Prostate gland (tissue), 2 donors: ENCODE data around the gene SPEN.

Experiments
- CTCF ChIP-seq, 4 experiments: fragments of 200-600 bp in 2 of 4; fragments of 450-650 bp in 2 of 4; sonication (generic) in 2 of 4; IDR thresholded peaks; 1 replicate in 3 of 4; 2 replicates in 1 of 4; pipeline ENCODE4 v1.5.1; 2016 to 2019; ENCODE audit warnings: antibody characterized with exemption in 4 of 4, mild to moderate bottlenecking in 2 of 4, moderate library complexity in 2 of 4
- POLR2A ChIP-seq: fragments of 450-650 bp; IDR thresholded peaks from one replicate; pipeline ENCODE4 v1.6.1; 2016; ENCODE audit warnings: antibody characterized with exemption, mild to moderate bottlenecking
- POLR2AphosphoS5 ChIP-seq: sonication (generic); formaldehyde crosslinking; IDR thresholded peaks from one replicate; pipeline ENCODE4 v1.6.1; 2017; ENCODE audit warnings: antibody characterized with exemption

DNA sequence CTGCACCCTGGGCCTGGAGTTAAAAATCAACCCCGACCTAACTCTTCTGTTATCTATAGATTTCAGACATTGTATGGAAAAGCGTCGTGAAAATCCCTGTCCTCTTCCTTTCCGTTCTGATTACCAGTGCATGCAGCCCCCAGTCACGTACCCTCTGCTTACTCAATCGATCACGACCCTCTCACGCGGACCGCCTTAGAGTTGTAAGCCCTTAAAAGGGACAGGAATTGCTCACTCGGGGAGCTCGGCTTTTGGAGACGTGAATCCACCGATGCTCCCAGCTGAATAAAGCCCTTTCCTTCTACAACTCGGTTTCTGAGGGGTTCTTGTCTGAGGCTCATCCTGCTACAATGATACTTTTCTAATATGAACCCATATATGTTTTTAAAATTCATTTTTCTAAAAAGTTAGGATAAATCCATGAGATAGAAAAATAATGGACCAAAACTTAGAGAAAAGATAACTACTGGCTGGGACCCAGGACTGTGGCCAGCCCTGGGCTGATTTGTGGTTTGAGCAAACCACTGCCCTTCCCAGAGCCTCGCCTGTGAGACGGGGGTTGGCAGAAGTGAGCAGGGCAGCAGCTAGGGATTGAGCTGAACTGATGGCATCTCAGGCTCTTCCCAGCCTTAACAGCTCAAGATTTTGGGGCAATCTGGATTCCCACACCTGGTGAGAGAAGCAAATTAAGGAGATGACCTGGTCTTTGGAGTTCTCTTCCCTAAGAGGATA, 45.1 kb upstream of the SPEN start:
- TF ChIP-seq POLR2AphosphoS5 (no peak), CTCF (IDR thresholded peaks at IDR 0.05) (no peak), POLR2A (no peak)
